Measurements from ENCODE around the gene RGMA.
"Not testable (repeated sequence)": the region's sequence is repeated elsewhere in the genome, so short reads cannot be mapped to it uniquely, and the experiment has no call there.

The RGMA gene

DNA sequence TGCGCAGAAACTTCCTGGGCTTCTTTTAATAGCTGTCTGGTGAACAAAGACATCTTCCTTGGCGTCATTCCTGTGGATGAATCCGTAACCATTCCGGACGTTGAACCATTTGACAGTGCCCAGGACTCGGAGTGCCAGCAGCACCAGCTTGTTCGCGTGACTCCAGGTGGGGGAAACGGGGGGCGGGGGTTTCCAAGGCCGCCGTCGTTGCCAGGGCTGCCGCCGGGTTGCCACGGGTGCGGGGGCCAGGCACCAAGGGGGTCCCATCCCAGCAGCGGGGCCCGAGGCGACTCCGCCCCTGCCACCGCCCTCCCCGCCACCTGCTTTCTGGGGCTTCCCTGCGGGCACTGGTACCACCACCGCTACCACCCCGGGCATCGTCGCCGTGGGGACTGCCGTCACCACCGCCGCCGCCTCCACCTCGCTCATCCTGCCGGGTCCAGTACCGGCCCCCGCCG is 22.8 kb downstream of the RGMA start:
- no peak for FAIRE-seq

DNA sequence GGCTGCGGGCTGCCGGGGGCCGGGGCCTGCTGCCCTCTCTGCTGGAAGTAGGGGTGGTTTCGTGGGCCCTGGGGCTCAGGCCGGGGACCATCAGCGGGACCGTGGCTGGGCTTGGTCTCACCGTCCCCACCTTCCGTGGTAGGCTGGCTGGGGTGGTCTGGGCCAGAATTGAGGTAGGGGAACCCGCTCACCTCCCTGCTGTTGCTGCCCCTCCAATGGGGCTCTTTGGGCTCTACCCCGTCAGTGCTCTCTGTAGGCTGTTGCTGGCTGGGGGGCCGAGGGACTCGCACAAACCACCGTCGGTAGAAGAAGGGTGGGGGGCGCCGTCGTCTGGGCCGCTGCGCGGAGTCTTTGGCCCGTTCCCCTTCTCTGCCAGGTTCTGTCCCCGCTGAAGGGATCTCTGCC is 23.4 kb downstream of the RGMA start:
- FAIRE-seq = no peak

DNA sequence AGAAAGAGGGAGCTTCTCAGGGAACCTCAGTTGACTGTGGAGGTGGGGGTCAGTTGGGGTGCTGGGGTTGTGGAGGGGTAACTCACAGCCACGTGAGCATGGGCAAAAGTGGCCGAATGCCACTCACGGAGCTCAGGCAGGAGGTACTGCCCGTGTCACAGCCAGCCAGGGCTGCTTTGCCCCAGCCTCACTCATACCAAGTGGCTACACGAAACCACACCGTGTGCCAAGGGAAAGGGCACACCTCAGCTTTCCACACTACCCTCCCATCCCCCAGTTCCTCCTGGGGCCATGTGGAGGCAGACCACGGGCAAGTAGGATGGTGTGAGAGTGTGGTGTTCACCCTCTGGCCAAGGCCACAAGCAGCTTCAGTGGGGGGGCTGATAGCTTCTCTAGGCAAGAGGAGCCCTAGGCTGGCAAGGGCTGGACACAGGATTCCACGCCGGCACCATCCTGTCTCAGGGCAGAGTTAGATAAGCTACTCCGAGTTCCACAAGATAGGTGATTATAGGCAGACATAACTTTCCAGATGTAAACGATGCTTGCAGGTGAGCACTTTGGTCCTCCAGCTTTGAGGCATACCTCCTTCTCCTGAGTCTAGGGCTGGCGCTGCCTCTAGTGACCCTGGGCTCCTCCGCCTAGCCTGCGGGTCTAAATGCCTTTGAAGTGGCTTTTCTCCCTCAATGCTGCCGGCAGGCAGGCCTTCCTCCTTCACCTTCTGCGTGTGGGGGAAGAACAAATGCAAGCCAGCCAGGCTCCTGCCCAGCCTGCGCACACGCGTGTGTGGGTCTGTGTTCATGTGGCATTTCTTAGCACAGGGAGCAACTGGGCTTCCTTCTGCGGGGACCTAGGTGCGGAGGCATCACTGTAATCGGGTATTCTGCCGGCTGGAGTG is 25.0 kb downstream of the RGMA start:
- FAIRE-seq = no peak

DNA sequence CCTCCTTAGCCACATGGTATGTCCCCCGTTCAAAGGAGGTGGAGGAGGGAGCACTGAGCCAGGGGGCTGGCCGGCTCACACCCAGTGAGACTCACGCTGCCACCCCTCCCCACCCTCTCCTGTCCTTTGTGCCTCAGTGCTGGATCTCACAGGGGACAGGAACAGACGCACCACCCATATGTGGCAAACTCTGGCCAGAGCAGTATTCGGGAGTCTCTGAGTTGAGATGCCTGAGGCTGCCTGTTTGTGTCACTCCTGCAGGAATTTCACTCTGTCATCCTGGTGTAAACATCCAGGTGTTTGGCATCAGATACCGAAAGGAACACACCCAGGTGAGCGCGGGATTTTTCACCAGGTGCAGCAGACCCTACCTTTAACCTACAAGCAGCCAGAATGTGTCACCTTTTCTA is 25.7 kb downstream of the RGMA start:
- no peak for FAIRE-seq

DNA sequence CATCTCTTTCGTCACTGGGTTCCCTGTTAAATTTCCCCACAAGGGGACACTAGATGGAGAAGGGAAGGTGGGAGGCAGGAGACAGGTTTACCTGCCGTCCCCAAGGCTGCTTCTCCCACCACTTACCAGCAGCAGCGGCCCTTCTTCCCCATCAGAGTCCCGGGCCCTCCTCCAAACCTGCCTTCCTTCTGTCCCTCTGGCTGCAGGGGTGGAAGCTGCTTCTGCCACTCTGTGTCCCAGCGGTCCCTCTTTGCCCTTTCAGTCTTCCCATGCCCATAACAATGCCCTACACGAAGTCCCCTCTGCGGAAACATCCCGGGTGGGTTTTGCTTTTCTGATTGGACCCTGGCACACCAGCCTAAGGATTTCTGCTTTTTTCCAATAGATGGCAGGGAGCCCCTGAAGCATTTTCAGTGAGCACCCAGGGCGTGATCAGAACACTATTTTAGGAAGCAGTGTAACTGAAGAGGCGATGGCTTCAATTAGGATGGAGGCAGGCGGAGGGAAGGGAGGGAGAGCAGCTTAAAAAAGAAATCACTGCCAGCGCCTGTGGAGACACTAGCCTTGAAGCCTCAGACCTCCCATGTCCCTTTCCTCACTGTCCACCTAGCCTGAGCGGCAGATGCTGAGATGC is 26.3 kb downstream of the RGMA start:
- FAIRE-seq = not testable (repeated sequence)

DNA sequence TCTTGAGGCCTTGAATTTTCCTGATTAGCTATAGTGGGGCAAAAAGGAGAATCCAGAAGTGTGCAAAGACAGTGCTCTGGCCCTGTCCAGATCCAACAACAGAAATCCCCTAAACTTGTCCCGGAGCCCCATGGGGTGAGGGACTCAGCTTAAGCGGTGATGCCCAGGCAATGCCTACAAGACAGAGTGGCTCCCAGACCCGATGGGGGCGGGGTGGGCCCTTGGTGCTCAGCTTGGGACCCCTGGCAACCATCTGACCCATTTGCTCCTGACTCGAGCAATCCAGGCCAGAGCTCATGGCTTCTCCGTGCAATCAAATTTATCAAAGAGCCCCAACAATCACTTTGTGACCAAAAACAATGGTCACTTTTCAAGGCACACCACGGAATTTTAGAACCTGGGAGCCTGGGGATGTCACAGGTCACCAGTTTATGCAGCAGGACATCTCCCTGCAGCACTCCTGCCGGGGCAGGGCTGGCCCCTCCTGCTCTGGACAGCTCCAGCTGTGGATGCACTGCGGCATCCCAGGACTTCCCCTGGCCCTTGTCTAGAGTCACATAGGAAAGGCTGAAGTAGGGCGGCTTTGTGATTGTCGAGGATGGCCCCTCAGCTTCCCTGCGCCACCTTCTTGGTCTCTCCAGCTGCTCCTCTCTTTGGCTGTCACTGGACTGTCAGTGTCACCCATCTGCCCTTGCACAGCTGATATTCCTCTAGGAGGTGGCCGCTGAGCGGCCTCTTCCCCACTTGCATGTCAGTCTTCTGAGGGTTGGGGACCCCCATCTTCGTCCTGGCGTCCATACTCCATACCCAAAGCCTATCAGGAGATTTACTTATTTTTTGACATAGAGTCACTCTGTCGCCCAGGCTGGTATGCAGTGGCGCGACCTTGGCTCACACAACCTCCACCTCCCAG is 28.4 kb downstream of the RGMA start:
- no peak for FAIRE-seq

DNA sequence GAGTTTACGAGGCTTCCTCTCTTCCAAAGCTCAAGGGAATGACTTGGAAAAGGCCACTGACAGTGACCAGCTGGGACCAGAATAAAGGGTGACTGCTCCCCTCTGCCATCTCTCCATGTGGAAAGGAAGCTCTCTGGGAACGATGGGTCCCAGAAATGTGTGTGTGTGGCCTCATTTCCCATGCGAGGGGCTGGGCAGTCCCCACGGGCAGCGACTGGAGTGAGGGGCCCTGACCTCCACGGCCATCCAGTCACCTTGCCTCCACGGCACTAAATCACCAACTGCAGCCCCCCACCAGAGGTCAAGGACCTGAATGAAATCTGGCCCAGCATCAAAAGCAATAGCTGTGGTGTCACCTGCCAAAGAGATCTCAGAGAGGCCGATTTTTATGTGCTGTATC is 29.6 kb downstream of the RGMA start:
- no peak for FAIRE-seq

DNA sequence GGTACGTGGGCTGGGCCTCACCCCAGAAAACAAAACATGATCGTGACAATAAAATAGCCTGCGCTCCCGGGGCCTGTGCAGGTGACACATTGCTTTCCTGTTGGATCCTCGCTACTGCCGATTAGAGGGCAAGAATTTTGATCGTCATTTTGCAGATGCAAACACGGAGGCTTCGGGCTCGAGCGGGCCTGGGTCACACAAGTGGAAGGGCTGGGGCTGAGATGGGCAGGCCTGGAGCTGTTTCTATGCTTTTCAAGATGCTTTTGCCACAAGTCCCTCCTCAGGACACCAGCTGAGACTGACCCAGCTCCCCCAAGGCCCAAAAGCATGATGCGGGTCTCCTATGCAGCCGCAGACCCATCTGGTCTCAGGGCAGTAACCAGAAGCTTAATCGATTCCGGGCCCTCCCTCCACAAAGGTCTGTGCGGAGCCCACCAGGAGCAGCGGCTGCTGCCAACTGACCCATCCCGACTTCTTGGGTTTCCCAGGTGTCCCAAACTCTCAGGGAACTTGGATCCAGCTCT is 30.0 kb downstream of the RGMA start:
- no peak for FAIRE-seq

DNA sequence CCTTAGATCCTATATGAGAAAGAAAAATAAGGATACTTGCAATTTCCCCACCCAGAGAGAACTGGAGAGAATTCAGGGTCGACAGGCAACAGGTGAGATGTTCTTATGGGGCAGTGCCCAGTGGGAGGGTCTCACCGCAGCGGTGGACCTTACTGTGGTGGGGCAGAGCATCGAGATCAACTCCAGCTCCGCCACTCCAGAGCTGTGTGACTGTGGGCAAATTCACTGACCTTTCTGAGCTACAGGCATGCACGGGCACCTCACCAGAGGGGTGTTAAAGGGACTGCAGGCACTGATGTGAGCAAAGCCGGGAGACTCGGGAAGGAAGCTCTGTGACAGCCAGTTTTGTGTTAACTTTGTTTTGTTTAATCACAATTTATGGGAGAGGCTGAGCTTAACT is 30.9 kb downstream of the RGMA start:
- no peak for FAIRE-seq

DNA sequence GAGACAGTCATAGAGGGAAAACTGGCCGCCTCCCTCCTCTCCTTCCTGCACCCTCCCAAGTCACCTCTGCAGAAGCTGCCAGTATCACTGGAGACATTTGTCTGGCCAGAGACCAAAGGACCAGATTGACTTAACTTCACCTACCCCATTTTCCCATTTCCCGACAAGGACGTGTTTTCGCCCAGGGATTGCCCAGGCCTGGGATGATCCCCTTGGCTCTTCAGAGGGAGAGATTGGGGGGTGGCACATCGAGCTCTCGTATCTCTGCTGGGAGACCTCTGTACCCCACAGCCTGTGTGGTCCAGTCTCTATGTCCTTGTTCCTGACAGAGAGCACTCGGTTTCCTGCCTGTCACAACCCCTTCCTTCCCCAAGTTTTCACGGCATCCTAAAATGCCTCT is 31.4 kb downstream of the RGMA start:
- no peak for FAIRE-seq

DNA sequence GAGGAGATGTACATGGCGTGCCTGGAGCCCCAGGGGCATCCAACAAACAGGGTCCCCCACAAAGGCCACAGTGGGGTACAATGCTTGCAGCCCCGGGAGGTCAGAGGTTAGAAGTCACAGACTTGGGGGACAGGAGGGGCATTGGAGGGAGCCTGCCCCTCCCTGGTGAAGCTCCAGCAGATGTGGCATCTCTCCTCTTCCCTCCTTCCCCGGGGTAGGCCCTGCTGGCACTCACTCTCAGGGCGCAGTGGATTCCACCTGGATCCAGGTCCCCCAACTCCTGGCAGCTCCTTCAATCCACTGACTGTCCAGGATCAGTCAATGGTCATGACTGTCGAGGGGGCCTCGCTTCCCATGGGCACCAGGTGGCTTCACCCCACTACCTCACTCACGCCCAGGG is 32.2 kb downstream of the RGMA start:
- no peak for FAIRE-seq

DNA sequence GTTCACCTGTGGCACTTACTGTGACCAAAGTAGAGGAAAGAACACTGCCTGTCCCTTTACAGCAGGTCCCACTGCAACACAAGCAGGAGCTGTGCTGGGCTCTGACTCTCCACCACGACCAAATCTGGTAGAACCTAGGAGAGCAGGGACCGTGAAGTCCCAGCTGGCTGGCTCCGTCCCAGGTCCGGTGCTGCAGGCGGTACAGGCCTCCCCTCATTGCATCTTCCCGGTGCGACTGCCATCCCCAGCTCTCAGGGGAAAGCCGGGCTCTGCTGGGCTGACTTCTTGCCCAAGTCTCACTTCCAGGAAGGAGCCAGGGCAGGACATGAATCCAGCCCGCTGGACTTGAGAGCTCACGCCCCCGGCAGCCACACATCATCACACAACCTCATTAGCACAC is 33.8 kb downstream of the RGMA start:
- no peak for FAIRE-seq

DNA sequence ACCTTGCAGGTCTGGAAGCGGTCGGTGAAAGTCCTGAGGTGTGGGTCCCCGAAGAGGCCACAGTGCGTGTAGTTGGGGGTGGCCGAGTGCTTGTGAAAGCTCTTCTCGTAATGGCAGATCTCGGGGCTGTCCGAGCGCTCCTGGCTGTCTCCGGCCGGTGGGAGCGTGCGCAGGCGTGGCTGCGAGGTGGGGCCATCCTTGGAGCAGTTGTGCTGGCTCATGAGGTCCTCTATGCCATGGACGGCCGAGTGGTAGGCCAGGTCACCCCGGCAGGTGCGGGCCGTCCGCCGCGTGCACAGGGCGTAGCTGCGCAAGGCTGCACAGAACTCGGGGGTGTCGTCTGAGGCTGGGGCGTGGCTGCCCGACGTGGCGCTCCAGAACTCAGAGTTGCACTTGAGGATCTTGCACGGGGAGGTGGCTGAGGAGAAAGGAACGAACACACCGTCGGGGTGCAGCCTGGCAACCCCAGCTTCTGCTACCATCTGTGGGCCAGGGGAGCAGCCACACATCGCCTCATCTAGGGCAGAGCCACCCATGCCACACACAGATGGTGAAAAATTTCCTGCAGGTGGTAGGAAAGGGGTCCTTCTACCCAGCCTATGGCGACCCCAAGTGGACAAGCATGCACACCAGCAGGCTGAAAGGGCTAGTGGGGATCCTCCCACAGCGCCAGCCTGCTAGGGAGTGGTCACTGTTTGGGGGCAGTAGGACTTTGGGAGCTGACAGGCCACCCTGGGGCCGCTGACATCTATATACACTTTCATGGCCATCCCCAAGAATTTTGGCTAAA is 36.7 kb downstream of the RGMA start:
- FAIRE-seq = no peak

DNA sequence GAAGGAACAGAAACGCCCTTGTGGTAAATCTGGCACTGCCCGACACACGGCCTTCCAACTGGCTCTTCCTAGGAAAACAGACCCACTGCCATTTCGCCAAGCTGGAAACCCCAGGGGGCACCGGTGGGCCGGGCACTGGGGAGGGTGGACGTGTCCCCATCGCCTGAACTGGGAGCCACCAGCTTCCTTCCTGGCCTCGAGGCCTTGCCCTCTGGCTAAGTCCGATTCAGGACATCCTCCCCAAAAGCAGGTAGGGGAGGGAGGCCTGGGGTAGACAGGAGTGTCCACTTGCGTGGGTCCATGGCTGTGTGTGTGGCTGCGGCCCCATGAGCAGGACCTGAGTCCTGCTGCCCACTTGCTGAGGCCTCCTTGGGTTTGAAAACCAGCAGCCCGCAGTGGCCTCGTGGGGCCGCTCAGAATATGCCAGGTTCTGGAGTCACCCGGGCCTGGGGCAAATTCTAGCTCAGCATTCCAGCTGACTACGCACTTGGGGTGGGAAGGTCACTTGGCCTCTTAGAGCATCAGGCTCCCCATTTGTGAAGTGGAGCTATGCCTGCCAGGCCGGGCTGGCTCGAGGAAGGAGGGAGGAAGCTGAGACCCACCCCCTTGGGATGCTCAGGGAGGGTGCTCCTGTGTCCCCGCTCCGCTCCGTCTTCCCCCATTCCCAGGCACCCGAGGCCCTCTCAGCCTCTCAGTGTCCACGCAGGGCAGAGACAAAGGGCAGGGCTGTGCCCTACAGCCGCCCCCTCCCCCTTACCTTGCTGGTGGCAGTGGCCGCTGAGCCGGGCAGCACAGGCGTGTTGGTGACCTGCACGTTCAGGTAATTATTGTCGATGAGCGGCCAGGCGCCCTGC is 37.5 kb downstream of the RGMA start:
- FAIRE-seq = no peak

DNA sequence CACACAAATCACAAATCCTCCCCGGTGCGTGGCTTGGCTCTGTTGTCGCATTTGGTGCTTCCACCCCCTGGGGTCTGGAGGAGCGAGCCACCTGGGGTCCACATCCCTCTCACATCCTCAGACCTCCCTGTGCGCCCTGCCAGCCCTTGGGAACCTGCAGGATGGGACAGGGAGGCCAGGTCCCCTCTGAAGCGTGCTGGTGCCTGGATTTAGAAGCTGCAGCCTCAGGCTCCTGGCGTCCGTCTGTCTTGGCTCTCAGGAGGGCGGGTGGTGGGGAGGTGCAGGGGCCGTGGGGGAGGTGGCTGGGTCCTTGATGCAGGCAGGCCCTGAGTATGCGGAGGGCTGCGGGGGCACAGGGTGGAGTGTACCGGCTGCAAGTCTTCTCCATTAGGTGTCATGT is 38.4 kb downstream of the RGMA start:
- FAIRE-seq = no peak

DNA sequence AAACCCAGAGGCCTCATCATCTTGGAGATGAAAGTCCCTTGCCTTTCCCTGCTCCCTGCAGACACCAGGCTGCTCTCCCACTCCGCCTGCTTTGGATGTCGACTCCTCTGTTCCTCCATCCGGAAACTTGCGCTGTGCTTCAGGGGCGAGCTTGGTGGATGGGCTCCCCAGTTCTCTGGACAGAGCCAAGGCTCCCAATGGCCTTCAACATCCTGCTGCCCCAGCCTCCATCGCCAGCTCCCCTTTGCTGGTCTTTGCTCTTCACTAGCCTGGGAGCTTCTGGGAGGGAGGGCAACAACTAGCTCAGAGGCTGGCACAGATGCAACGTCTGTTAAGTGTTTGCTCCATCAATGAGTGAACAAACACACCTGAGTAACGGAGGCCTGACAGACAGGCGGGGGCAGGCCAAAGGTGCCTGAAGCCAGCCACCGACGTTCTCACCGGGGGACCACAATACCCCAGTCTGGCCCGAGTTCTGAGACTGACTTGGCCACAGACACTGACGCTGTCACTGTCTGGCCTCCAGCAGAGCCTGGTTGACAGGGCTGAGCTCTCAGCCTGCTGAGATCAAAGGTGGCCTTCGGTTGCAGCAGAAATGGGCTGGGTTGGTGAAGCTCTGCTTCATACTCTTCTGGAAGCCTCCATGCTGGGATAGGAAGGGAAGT is 39.0 kb downstream of the RGMA start:
- FAIRE-seq = no peak

DNA sequence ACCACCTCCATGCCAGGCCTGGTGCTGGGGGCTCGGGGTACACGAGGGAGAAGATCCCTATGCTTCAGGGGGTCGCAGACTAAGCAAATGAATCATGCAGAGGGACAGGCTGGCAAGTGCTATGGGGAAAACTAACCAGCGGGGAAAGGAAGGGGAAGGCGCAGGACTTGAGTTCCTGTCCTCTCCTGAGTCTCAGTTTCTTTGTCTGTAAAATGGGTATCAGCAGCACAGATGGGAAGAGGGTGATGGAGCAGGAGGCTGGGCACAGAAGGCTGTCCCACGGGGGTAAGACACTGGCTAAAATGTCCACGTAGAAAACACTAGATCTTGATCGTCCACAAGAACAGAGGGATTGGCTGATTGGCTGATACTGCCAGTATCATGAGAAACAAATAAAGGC is 39.8 kb downstream of the RGMA start:
- no peak for FAIRE-seq

DNA sequence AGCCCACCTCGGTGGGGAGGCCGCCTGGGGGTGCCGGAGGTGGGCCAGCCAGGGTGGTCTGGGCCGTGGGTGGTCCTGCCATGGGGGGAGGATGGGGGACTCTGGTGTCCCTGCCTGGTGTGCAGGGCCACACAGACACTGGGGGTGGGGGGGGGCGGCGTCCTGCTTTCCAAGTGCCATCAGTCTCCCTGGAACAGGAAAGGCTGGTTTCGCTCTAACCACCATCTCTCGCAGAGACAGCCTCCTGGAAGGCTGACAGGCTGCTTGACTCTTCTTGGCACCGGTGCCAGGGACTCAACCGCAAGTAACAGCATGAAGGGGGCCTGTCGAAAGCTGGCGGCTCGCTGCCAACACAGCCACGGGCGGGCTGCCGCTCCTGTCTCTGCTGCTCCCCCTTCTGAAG is 40.3 kb downstream of the RGMA start:
- FAIRE-seq = no peak

DNA sequence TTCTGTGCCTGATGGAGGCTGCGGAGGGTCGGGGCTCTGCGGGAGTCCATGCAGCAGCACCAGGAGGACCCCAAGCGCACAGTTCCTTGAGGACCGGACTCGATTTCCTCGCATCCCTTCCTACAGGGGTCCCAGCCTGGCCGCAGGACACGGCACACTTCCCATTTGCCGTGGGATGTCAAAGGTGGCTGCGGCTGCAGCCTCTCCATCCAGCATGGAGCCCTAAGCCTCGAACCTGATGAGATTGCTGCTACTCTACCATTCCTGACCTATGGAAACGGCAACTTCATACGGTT is 40.6 kb downstream of the RGMA start:
- no peak for FAIRE-seq

DNA sequence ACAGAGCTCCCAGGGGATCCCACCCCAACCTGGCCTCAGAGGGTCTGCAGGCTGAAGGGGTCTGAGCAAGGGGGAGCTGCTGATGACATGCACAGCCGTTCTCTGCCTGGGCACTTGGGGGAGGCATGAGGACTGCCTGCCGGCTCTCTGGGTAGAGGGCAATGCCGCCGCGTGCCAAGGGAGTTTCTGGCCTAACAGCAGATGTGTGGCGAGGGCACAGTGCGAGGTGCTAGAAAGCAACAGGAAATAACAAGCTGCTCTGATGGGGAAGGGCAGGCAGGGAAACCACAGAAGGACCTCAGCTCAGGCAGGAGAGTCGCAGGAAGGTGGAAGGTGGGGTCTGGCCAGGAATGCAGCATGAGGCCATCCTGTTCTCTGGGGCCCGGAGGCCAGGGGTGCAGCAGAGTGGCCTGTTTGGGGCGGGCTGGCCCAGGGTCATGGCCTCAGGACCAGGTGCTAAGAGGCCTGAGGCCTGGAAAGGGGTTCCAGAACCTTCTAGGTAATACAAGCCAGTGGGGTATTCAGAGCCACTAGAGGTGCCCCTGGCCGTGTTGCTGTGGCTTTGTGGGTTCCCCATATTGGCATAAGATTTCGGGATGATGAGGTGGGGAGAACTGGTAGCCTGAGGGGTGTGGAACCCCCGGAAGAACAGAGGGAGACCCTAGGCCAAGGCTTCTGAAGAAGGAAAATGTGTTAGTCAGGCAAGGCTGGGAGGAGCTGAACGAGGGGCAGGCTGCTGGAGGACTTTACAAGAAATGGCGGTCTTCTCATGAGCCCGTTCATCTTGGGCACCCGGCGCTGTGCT is 41.2 kb downstream of the RGMA start:
- no peak for FAIRE-seq
